ENCODE results near the gene USP47.

- TF ChIP-seq CTCF (conservative IDR thresholded peaks at IDR 0.05; ENCODE audit: low read depth, low read length): no peak
- no peak for TF ChIP-seq EZH2 (IDR thresholded peaks at IDR 0.05; ENCODE audit: borderline replicate concordance, low read depth, low read length, poor library complexity, severe bottlenecking)
Observed at GRCh38 chr11:11880179-11880578, 38.4 kb downstream of the USP47 start.
